HL-60/S4 (cell line): ENCODE data around the gene TMED7.

Source experiments
- in situ Hi-C: fragments of 300-500 bp; cut with MboI; formaldehyde crosslinking; loops from 2 replicates; pipeline ENCODE4 v1.14.3; 2022; ENCODE audit warnings: low sequenced_read_pairs

The TMED7 gene

GRCh38 chr5:115585265-115585664 lies 40.6 kb downstream of the TMED7 start:
- in situ Hi-C loops: loop anchor here (25.0 kb wide), 1 partner anchor 273 kb away; no protein-coding TSS in a partner anchor

- in situ Hi-C loops: loop anchor here (25.0 kb wide), 1 partner anchor 272 kb away; no protein-coding TSS in a partner anchor
Observed at GRCh38 chr5:115584501-115584900, 41.3 kb downstream of the TMED7 start.

- in situ Hi-C loops: loop anchor here (25.0 kb wide), 1 partner anchor 271 kb away; no protein-coding TSS in a partner anchor
Observed at GRCh38 chr5:115583474-115583873, 42.4 kb downstream of the TMED7 start.

GRCh38 chr5:115580941-115581340 lies 44.9 kb downstream of the TMED7 start:
- in situ Hi-C loops: loop anchor here (25.0 kb wide), 1 partner anchor 269 kb away; no protein-coding TSS in a partner anchor

GRCh38 chr5:115579747-115580173 lies 46.1 kb downstream of the TMED7 start:
- in situ Hi-C loops: loop anchor here (25.0 kb wide), 1 partner anchor 267 kb away; no protein-coding TSS in a partner anchor

- in situ Hi-C loops: loop anchor here (25.0 kb wide), 1 partner anchor 267 kb away; no protein-coding TSS in a partner anchor
Observed at GRCh38 chr5:115579216-115579615, 46.6 kb downstream of the TMED7 start.

- in situ Hi-C loops: loop anchor here (25.0 kb wide), 1 partner anchor 266 kb away; no protein-coding TSS in a partner anchor
Observed at GRCh38 chr5:115578657-115579056, 47.2 kb downstream of the TMED7 start.

GRCh38 chr5:115577741-115578140 lies 48.1 kb downstream of the TMED7 start:
- in situ Hi-C loops: loop anchor here (25.0 kb wide), 1 partner anchor 265 kb away; no protein-coding TSS in a partner anchor

GRCh38 chr5:115577329-115577728 lies 48.5 kb downstream of the TMED7 start:
- in situ Hi-C loops: loop anchor here (25.0 kb wide), 1 partner anchor 265 kb away; no protein-coding TSS in a partner anchor

GRCh38 chr5:115575167-115576070 lies 50.4 kb downstream of the TMED7 start:
- in situ Hi-C loops: loop anchor here (25.0 kb wide), 1 partner anchor 263 kb away; no protein-coding TSS in a partner anchor

- in situ Hi-C loops: no loop called here
Observed at GRCh38 chr5:115573133-115573532, 52.7 kb downstream of the TMED7 start.

GRCh38 chr5:115571441-115571878 lies 54.4 kb downstream of the TMED7 start:
- in situ Hi-C loops: no loop called here

- in situ Hi-C loops: no loop called here
Observed at GRCh38 chr5:115568668-115569067, 57.2 kb downstream of the TMED7 start.

- in situ Hi-C loops: no loop called here
Observed at GRCh38 chr5:115565233-115565632, 60.6 kb downstream of the TMED7 start.
